SK-N-SH (cell line): ENCODE data around the gene COX7B. TPM values are rescaled to one million over a fixed set of nuclear protein-coding genes. Genes with fewer than 3 reads are reported as not detected.

ENCODE experiments used
- CTCF ChIA-PET: fragments of 300-600, 350-600 bp; formaldehyde crosslinking; extraction: SDS; loops from one replicate; lab custom pipeline; 2021; lab: Yijun Ruan, JAX
- POLR2A ChIA-PET: fragments of 350-600 bp; sonication (Branson Sonifier 250); formaldehyde crosslinking; extraction: SDS; loops from one replicate; lab custom pipeline; 2020; ENCODE audit warnings: antibody characterized with exemption, inconsistent platforms; lab: Yijun Ruan, JAX
- DNase-seq: peaks from one replicate; pipeline ENCODE4 v3.0.0; 2012
- H2AFZ ChIP-seq: fragments of 200-600 bp; sonication (generic); 2 replicates; pipeline ENCODE4 v1.8.1; 2016; ENCODE audit warnings: antibody characterized with exemption, mild to moderate bottlenecking, low read depth
- H3F3A ChIP-seq: fragments of 200-600 bp; sonication (generic); replicated peaks from 2 replicates; pipeline ENCODE3; 2016; ENCODE audit warnings: antibody characterized with exemption, mild to moderate bottlenecking; ENCODE audit not compliant: insufficient read depth
- H3K27ac ChIP-seq, 2 experiments: fragments of 200-500 bp in 1 of 2; fragments of 200-600 bp in 1 of 2; sonication (Bioruptor generic) in 1 of 2; sonication (generic), shearing (Covaris generic) in 1 of 2; 2 replicates each; pipeline versions ENCODE4 v1.5.1 to v1.6.1; 2014 to 2016; ENCODE audit warnings: low read depth in 2 of 2, inconsistent platforms in 1 of 2, low read length in 1 of 2, mild to moderate bottlenecking in 1 of 2, mixed read lengths in 1 of 2
- H3K27me3 ChIP-seq: fragments of 200-600 bp; sonication (generic), shearing (Covaris generic); 2 replicates; pipeline ENCODE4 v1.6.1; 2016; ENCODE audit warnings: mixed run types; ENCODE audit not compliant: insufficient read depth
- H3K36me3 ChIP-seq, 2 experiments: fragments of 200-500 bp in 1 of 2; fragments of 200-600 bp in 1 of 2; sonication (Bioruptor generic) in 1 of 2; sonication (generic) in 1 of 2; replicated peaks in 1 of 2; 2 replicates each; pipeline versions ENCODE3 to v1.5.1; 2014 to 2016; ENCODE audit warnings: low read length in 1 of 2, mild to moderate bottlenecking in 1 of 2; ENCODE audit not compliant: insufficient read depth in 2 of 2, control insufficient read depth in 1 of 2
- H3K4me1 ChIP-seq, 2 experiments: fragments of 200-500 bp in 1 of 2; fragments of 200-600 bp in 1 of 2; sonication (Bioruptor generic) in 1 of 2; sonication (generic), shearing (Covaris generic) in 1 of 2; 2 replicates each; pipeline versions ENCODE4 v1.5.1 to v1.6.1; 2014 to 2016; ENCODE audit warnings: low read depth in 1 of 2, low read length in 1 of 2, mixed run types in 1 of 2; ENCODE audit not compliant: insufficient read depth in 2 of 2, control insufficient read depth in 1 of 2
- H3K4me2 ChIP-seq: fragments of 200-600 bp; sonication (generic), shearing (Covaris generic); 2 replicates; pipeline ENCODE4 v1.6.1; 2017; ENCODE audit warnings: mixed run types
- H3K4me3 ChIP-seq, 2 experiments: fragments of 200-500 bp in 1 of 2; fragments of 200-600 bp in 1 of 2; sonication (Bioruptor generic) in 1 of 2; sonication (generic), shearing (Covaris generic) in 1 of 2; 2 replicates each; pipeline versions ENCODE4 v1.5.1 to v1.8.1; 2014 to 2016; ENCODE audit warnings: low read depth in 2 of 2, inconsistent platforms in 1 of 2, low read length in 1 of 2, mild to moderate bottlenecking in 1 of 2, mixed read lengths in 1 of 2, moderate library complexity in 1 of 2
- H3K79me2 ChIP-seq: fragments of 200-600 bp; sonication (generic); 2 replicates; pipeline ENCODE4 v1.8.1; 2017; ENCODE audit warnings: mild to moderate bottlenecking; ENCODE audit not compliant: insufficient read depth
- H3K9ac ChIP-seq: fragments of 200-600 bp; sonication (generic); 2 replicates; pipeline ENCODE4 v1.6.1; 2017; ENCODE audit warnings: mixed run types
- H3K9me2 ChIP-seq: fragments of 200-600 bp; sonication (generic); 2 replicates; pipeline ENCODE4 v1.6.1; 2017; ENCODE audit warnings: mixed run types
- H3K9me3 ChIP-seq: fragments of 200-600 bp; sonication (generic); 2 replicates; pipeline ENCODE4 v1.6.1; 2017; ENCODE audit warnings: mixed run types, mild to moderate bottlenecking, moderate library complexity
- H4K20me1 ChIP-seq: fragments of 200-600 bp; sonication (generic); 2 replicates; pipeline ENCODE4 v1.6.1; 2017; ENCODE audit warnings: mild to moderate bottlenecking, mixed run types; ENCODE audit not compliant: insufficient read depth
- CHD2 ChIP-seq: fragments of 150-350 bp; IDR thresholded peaks from 2 replicates; pipeline ENCODE4 v1.6.1; 2018; ENCODE audit warnings: low read length; ENCODE audit not compliant: partially characterized antibody
- CTCF ChIP-seq: fragments of 200-600 bp; sonication (generic); IDR thresholded peaks from 2 replicates; pipeline ENCODE4 v1.6.1; 2017; ENCODE audit warnings: antibody characterized with exemption, mild to moderate bottlenecking, moderate library complexity
- EZH2phosphoT487 ChIP-seq: fragments of 200-600 bp; sonication (generic); IDR thresholded peaks from 2 replicates; pipeline ENCODE4 v1.6.1; 2017; ENCODE audit warnings: low read depth, mixed run types, mild to moderate bottlenecking, antibody characterized with exemption, moderate library complexity, borderline replicate concordance
- FOXJ3 ChIP-seq: sonication (generic); formaldehyde crosslinking; IDR thresholded peaks from 2 replicates; pipeline ENCODE4 v1.5.1; 2020; ENCODE audit warnings: mild to moderate bottlenecking, missing genetic modification reagents
- MAX ChIP-seq: IDR thresholded peaks from 2 replicates; pipeline ENCODE4 v1.4.0; 2012; ENCODE audit warnings: low read depth
- MXI1 ChIP-seq: IDR thresholded peaks from 2 replicates; pipeline ENCODE4 v1.6.1; 2012; ENCODE audit warnings: mild to moderate bottlenecking, low read depth, low read length, improper control_type of control experiment
- POLR2AphosphoS5 ChIP-seq: IDR thresholded peaks from 2 replicates; pipeline ENCODE4 v1.6.1; 2012; ENCODE audit warnings: low read depth, low read length
- RAD21 ChIP-seq: IDR thresholded peaks from 2 replicates; pipeline ENCODE4 v1.6.1; 2012; ENCODE audit warnings: mild to moderate bottlenecking, low read length
- RCOR1 ChIP-seq: fragments of 150-350 bp; IDR thresholded peaks from 2 replicates; pipeline ENCODE4 v1.6.1; 2017; ENCODE audit warnings: antibody characterized with exemption, low read length
- SIN3A ChIP-seq: IDR thresholded peaks from 2 replicates; pipeline ENCODE4 v1.6.1; 2012; ENCODE audit warnings: low read depth, mild to moderate bottlenecking, low read length, moderate library complexity, borderline replicate concordance
- TAF1 ChIP-seq: IDR thresholded peaks from 2 replicates; pipeline ENCODE4 v1.6.1; 2012; ENCODE audit warnings: low read depth, mild to moderate bottlenecking, low read length, moderate library complexity, borderline replicate concordance
- TCF12 ChIP-seq: IDR thresholded peaks from 2 replicates; pipeline ENCODE4 v1.4.0; 2012
- YY1 ChIP-seq: IDR thresholded peaks from 2 replicates; pipeline ENCODE4 v1.4.0; 2012; ENCODE audit warnings: low read depth, mild to moderate bottlenecking
- ZBTB33 ChIP-seq: IDR thresholded peaks from 2 replicates; pipeline ENCODE4 v1.4.0; 2012; ENCODE audit warnings: low read depth, borderline replicate concordance
- WGBS: methylation state at CpG from one replicate; pipeline ENCODE4 v1.1.6; 2017; ENCODE audit warnings: low lambda C conversion rate; 5-methylcytosine and 5-hydroxymethylcytosine counted together
- polyA plus RNA-seq, 3 experiments: library from polyadenylated mRNA; depleted of rRNA; stranded (reverse); fragments of >200 nt; gene quantifications; 2 replicates each; pipeline ENCODE4 v1.2.3, GENCODE V29; 2012

The COX7B gene
- polyA plus RNA-seq (2012; rRNA removed) = 1,029 and 1,399 TPM in 2 replicates
- 1,333 and 1,457 TPM in 2 replicates for polyA plus RNA-seq (2012; cell fraction: cytosol; rRNA removed)
- 347 and 407 TPM in 2 replicates for polyA plus RNA-seq (2012; cell fraction: nucleus; rRNA removed)

- H3K9me2 ChIP-seq = no peaks in the 10 kb centered on the region
- H3K4me1 ChIP-seq = no peaks in the 10 kb centered on the region; a peak in 1 of 4 replicates
- peaks cover 48% of the 10 kb centered on the region for H3K79me2 ChIP-seq
- ChIA-PET POLR2A (interaction anchor here (0.6 to 1.2 kb wide), 3 partner anchors 11 to 240 kb away, joined by 3 to 8 read pairs (median 3); partner anchors contain the start of genes ATP7A and TAF9B), CTCF (interaction anchor here (0.6 to 1.8 kb wide), 12 partner anchors 10 to 741 kb away, joined by 3 to 16 read pairs (median 4); partner anchors contain the start of gene ATP7A)
- peak within 1 kb of the TSS; percentile 83 for H3K4me2 ChIP-seq
- peak within 1 kb of the TSS; percentile 99 for H2AFZ ChIP-seq
- H3K27me3 ChIP-seq = no peaks in the 10 kb centered on the region
- H3K27ac ChIP-seq = peak within 1 kb of the TSS; percentile 85 to 92
- WGBS = 2% methylated on average over 28 of the region's 28 CpGs
- H3K36me3 ChIP-seq = peaks cover 11 to 24% of the 10 kb centered on the region in 2 experiments
- peaks cover 27% of the 10 kb centered on the region for H3F3A ChIP-seq
- peak; percentile 55; the same call in 1 of the 2 replicates for TF ChIP-seq MXI1
- TF ChIP-seq RAD21 = peak; percentile 72
- TF ChIP-seq MAX = peak; percentile 48; the same call in 1 of the 2 replicates
- TF ChIP-seq FOXJ3 = no peak
- TF ChIP-seq POLR2AphosphoS5 = peak; percentile 91
- TF ChIP-seq RCOR1 = peak; percentile 61
- TF ChIP-seq ZBTB33 = peak; percentile 100
- TF ChIP-seq SIN3A = peak; percentile 92
- peak; percentile 100 for TF ChIP-seq CHD2
- TF ChIP-seq TAF1 = peak; percentile 87
- TF ChIP-seq TCF12 = no peak
- peak; percentile 92 for TF ChIP-seq YY1
- TF ChIP-seq CTCF = peak; percentile 66
- no peak for TF ChIP-seq EZH2phosphoT487
- H3K4me3 ChIP-seq = peak within 1 kb of the TSS; percentile 72 to 78
- H4K20me1 ChIP-seq = no peaks in the 10 kb centered on the region; the same call in 1 of the 2 replicates
- DNase-seq = peak; percentile 70
- peak within 1 kb of the TSS; percentile 85 for H3K9ac ChIP-seq
- H3K9me3 ChIP-seq = no peaks in the 10 kb centered on the region
Observed at GRCh38 chrX:77899081-77899828, at the start of gene COX7B. Gene COX7B (plus strand): TSS chrX:77899468. CDS start chrX:77899554, 86 bp downstream.
